Body of pancreas (tissue), 4 donors: ENCODE data around the gene TACC3. TPM values are rescaled to one million over a fixed set of nuclear protein-coding genes. Genes with fewer than 3 reads are reported as not detected.
A peak's percentile ranks its signal among the peaks of the same experiment; 100 is the strongest.

ENCODE experiments used
- ATAC-seq: fragments of 150-250 bp; one replicate; pipeline ENCODE4 v1.9.1; 2016
- DNase-seq, 4 donors: peaks; one replicate each; pipeline ENCODE4 v3.0.0-alpha.2; 2019
- H3K27ac ChIP-seq, 4 donors: fragments of 200-600 bp; sonication (generic); 1 replicate in 3 of 4; 2 replicates in 1 of 4; pipeline versions ENCODE4 v1.5.1 to v1.6.1; 2016 to 2019; ENCODE audit warnings: mild to moderate bottlenecking in 1 of 4, mixed read lengths in 1 of 4, moderate library complexity in 1 of 4
- H3K27me3 ChIP-seq, 2 donors: fragments of 200-600 bp; sonication (generic); one replicate each; pipeline ENCODE4 v1.6.0; 2016; ENCODE audit warnings: mild to moderate bottlenecking in 1 of 2
- H3K36me3 ChIP-seq, 2 donors: fragments of 200-600 bp; sonication (generic); replicated peaks in 1 of 2; 2 replicates each; pipeline ENCODE4 v1.5.1; 2016; ENCODE audit warnings: low read depth in 2 of 2; ENCODE audit not compliant: insufficient read depth in 1 of 2
- H3K4me1 ChIP-seq: fragments of 200-600 bp; sonication (generic); one replicate; pipeline ENCODE4 v1.6.0; 2016
- H3K4me3 ChIP-seq, 2 donors: fragments of 200-600 bp; sonication (generic); 1 replicate in 1 of 2; 2 replicates in 1 of 2; pipeline ENCODE4 v1.5.1; 2016 to 2019
- H3K9me3 ChIP-seq, 3 donors: fragments of 200-600 bp; sonication (generic); 1 replicate in 2 of 3; 2 replicates in 1 of 3; pipeline ENCODE4 v1.5.1; 2016
- POLR2A ChIP-seq, 3 donors: fragments of 450-650 bp; IDR thresholded peaks; one replicate each; pipeline ENCODE4 v1.6.1; 2016; ENCODE audit warnings: antibody characterized with exemption in 3 of 3, mild to moderate bottlenecking in 2 of 3
- WGBS, 2 donors: methylation state at CpG; one replicate each; pipeline ENCODE4 v1.1.5; 2017; 5-methylcytosine and 5-hydroxymethylcytosine counted together
- intact Hi-C: fragments of 100-400 bp; cut with DNase I; formaldehyde crosslinking; loops from one replicate; pipeline ENCODE4 v1.15.1; 2023
- total RNA-seq, 2 donors: library from RNA; depleted of rRNA; stranded (reverse); fragments of >200 nt; gene quantifications; one replicate each; pipeline ENCODE4 v1.1.0, GENCODE V29; 2016
- TF ChIP-seq, protein P1 (sequence below), 7 experiments: fragments of 450-650 bp in 4 of 7; fragments of 200-600 bp in 3 of 7; sonication (generic) in 3 of 7; IDR thresholded peaks; one replicate each; pipeline ENCODE4 v1.5.1; 2016 to 2019; ENCODE audit warnings: antibody characterized with exemption in 7 of 7

Gene TACC3
- total RNA-seq, 2 donors from 2014 or later, result 5.7 to 8.9 TPM

- 84 to 89% methylated on average over 6 to 18 of the region's 18 CpGs for WGBS, 2 donors
- TF ChIP-seq, protein P1, sequence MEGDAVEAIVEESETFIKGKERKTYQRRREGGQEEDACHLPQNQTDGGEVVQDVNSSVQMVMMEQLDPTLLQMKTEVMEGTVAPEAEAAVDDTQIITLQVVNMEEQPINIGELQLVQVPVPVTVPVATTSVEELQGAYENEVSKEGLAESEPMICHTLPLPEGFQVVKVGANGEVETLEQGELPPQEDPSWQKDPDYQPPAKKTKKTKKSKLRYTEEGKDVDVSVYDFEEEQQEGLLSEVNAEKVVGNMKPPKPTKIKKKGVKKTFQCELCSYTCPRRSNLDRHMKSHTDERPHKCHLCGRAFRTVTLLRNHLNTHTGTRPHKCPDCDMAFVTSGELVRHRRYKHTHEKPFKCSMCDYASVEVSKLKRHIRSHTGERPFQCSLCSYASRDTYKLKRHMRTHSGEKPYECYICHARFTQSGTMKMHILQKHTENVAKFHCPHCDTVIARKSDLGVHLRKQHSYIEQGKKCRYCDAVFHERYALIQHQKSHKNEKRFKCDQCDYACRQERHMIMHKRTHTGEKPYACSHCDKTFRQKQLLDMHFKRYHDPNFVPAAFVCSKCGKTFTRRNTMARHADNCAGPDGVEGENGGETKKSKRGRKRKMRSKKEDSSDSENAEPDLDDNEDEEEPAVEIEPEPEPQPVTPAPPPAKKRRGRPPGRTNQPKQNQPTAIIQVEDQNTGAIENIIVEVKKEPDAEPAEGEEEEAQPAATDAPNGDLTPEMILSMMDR (IDR thresholded peaks at IDR 0.05), result no peak
- no peak for TF ChIP-seq POLR2A (IDR thresholded peaks at IDR 0.05)
- intact Hi-C loops, result loop anchor here (5.0 kb wide), 2 partner anchors 52 to 147 kb away; no protein-coding TSS in a partner anchor
- Histone ChIP-seq H3K4me3 (no peak overlapping the region), H3K27ac (no peak overlapping the region), H3K27me3 (no peaks in the 10 kb centered on the region), H3K36me3 (no peaks in the 10 kb centered on the region), H3K4me1 (peaks cover 43% of the 10 kb centered on the region), H3K9me3 (no peaks in the 10 kb centered on the region)
- DNase-seq, result no peak
- ATAC-seq, result no peak
Measured at GRCh38 chr4:1750381-1751154, 29.2 kb downstream of the TACC3 start.

GRCh38 chr4:1751155-1751918, 30.0 kb downstream of the TACC3 start:
- no peaks in the 10 kb centered on the region for H3K36me3 ChIP-seq
- no peak overlapping the region for H3K4me3 ChIP-seq
- H3K4me1 ChIP-seq, result peaks cover 39% of the 10 kb centered on the region
- no peak for TF ChIP-seq POLR2A (IDR thresholded peaks at IDR 0.05)
- TF ChIP-seq, protein P1 (IDR thresholded peaks at IDR 0.05), result no peak
- DNase-seq, result no peak
- no peaks in the 10 kb centered on the region for H3K9me3 ChIP-seq
- intact Hi-C loops, result loop anchor here (5.0 kb wide), 2 partner anchors 51 to 146 kb away; no protein-coding TSS in a partner anchor
- H3K27me3 ChIP-seq, result no peaks in the 10 kb centered on the region
- ATAC-seq, result no peak
- no peak overlapping the region for H3K27ac ChIP-seq
- 89 to 100% methylated on average over 1 to 29 of the region's 31 CpGs for WGBS, 2 donors

- no peak overlapping the region for H3K4me3 ChIP-seq
- H3K27ac ChIP-seq, result peak overlapping the region in 1 of 4 donors; percentile 70
- H3K27me3 ChIP-seq, result no peaks in the 10 kb centered on the region
- peaks cover 33% of the 10 kb centered on the region for H3K4me1 ChIP-seq
- TF ChIP-seq, protein P1 (IDR thresholded peaks at IDR 0.05), result no peak
- TF ChIP-seq POLR2A (IDR thresholded peaks at IDR 0.05), result no peak
- no peaks in the 10 kb centered on the region for H3K9me3 ChIP-seq
- ATAC-seq (no peak), DNase-seq (no peak)
- no peaks in the 10 kb centered on the region for H3K36me3 ChIP-seq
- intact Hi-C loops, result loop anchor here (5.0 kb wide), 2 partner anchors 50 to 145 kb away; no protein-coding TSS in a partner anchor
- WGBS, 2 donors, result 78% methylated on average over 8 of the region's 8 CpGs; no CpG with 5 or more reads in 1 of the 2 donors
Measured at GRCh38 chr4:1751919-1752283, 30.6 kb downstream of the TACC3 start.

GRCh38 chr4:1752284-1753041, 31.1 kb downstream of the TACC3 start:
- peak in 1 of 4 donors; percentile 36 for DNase-seq
- H3K27ac ChIP-seq, result peak overlapping the region in 2 of 4 donors; percentile 62 to 70
- H3K4me3 ChIP-seq, result no peak overlapping the region
- no peak for TF ChIP-seq POLR2A (IDR thresholded peaks at IDR 0.05)
- TF ChIP-seq, protein P1 (IDR thresholded peaks at IDR 0.05), result no peak
- no peaks in the 10 kb centered on the region for H3K27me3 ChIP-seq
- ATAC-seq, result no peak
- 60 to 70% methylated on average over 2 to 33 of the region's 35 CpGs for WGBS, 2 donors
- H3K4me1 ChIP-seq, result peaks cover 31% of the 10 kb centered on the region
- intact Hi-C loops, result loop anchor here (5.0 kb wide), 2 partner anchors 50 to 145 kb away; no protein-coding TSS in a partner anchor
- no peaks in the 10 kb centered on the region for H3K9me3 ChIP-seq
- no peaks in the 10 kb centered on the region for H3K36me3 ChIP-seq
